PFSK-1 (cell line): Measurements from ENCODE around the gene RYR2.

Experiments
- FOXP2 ChIP-seq: optimal IDR thresholded peaks from 2 replicates; pipeline ENCODE3; 2011; ENCODE audit warnings: borderline replicate concordance, control low read depth, inconsistent platforms; ENCODE audit not compliant: insufficient read depth; ENCODE audit errors: extremely low read length, extremely low read depth
- POLR2AphosphoS5 ChIP-seq: IDR thresholded peaks from 2 replicates; pipeline ENCODE4 v1.6.1; 2012; ENCODE audit warnings: low read depth, mild to moderate bottlenecking, control low read depth, low read length, moderate library complexity
- SIN3A ChIP-seq: IDR thresholded peaks from 2 replicates; pipeline ENCODE4 v1.6.1; 2012; ENCODE audit warnings: mild to moderate bottlenecking, low read length, moderate library complexity, borderline replicate concordance; ENCODE audit not compliant: insufficient read depth
- TAF1 ChIP-seq: IDR thresholded peaks from 2 replicates; pipeline ENCODE4 v1.6.1; 2012; ENCODE audit warnings: low read length, control low read depth, borderline replicate concordance; ENCODE audit not compliant: insufficient read depth
- TF ChIP-seq, protein P1 (sequence below), 2 experiments: IDR thresholded peaks; 2 replicates each; pipeline versions ENCODE4 v1.6.1 to v1.8.0; 2011 to 2012; ENCODE audit warnings: low read depth in 2 of 2, low read length in 2 of 2, control low read depth in 1 of 2, inconsistent platforms in 1 of 2, mild to moderate bottlenecking in 1 of 2, moderate library complexity in 1 of 2; ENCODE audit not compliant: insufficient read depth in 1 of 2

RYR2 gene

DNA sequence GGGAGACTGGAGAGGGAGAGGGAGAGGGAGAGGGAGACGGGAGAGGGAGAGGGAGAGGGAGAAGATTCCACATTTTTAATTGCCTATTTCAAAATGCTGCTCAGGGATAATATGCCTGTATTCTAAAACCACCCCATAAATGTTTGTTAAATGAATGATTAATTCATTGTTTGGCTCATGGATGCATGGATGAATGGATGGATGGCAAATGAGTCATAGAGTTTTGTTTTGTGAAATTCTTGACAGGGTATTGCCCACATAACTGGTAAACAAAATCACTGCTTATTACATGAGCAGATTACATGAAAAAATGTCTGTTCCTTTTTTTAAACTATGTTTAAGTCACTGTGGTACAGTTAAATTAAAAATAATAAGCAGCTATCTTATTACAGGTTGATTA, 628.3 kb downstream of the RYR2 start:
- TF ChIP-seq POLR2AphosphoS5: no peak
- TF ChIP-seq, protein P1, sequence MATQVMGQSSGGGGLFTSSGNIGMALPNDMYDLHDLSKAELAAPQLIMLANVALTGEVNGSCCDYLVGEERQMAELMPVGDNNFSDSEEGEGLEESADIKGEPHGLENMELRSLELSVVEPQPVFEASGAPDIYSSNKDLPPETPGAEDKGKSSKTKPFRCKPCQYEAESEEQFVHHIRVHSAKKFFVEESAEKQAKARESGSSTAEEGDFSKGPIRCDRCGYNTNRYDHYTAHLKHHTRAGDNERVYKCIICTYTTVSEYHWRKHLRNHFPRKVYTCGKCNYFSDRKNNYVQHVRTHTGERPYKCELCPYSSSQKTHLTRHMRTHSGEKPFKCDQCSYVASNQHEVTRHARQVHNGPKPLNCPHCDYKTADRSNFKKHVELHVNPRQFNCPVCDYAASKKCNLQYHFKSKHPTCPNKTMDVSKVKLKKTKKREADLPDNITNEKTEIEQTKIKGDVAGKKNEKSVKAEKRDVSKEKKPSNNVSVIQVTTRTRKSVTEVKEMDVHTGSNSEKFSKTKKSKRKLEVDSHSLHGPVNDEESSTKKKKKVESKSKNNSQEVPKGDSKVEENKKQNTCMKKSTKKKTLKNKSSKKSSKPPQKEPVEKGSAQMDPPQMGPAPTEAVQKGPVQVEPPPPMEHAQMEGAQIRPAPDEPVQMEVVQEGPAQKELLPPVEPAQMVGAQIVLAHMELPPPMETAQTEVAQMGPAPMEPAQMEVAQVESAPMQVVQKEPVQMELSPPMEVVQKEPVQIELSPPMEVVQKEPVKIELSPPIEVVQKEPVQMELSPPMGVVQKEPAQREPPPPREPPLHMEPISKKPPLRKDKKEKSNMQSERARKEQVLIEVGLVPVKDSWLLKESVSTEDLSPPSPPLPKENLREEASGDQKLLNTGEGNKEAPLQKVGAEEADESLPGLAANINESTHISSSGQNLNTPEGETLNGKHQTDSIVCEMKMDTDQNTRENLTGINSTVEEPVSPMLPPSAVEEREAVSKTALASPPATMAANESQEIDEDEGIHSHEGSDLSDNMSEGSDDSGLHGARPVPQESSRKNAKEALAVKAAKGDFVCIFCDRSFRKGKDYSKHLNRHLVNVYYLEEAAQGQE (IDR thresholded peaks at IDR 0.05; ENCODE audit: insufficient read depth in 1 of 2, low read depth in 2 of 2, low read length in 2 of 2): no peak
- TF ChIP-seq SIN3A: no peak
- TF ChIP-seq TAF1: no peak
- TF ChIP-seq FOXP2: no peak

DNA sequence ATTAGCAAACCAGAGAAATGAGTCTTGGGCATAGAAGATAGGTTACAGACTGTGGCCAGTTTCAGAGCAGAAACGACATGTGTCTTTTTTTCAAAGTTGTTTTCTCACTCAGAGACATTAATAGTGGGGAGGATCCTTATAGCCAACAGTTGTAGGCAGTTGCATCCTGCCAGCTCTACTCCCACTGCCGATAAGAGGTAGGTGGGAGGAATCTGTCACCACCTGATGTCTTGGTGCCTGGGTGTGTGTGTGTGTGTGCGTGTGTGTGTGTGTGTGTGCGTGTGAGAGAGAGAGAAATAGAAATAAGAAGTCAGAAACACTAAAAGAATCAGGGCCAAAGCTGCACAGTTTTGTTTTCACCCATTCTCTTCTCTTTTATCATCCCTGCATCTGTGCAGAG, 629.3 kb downstream of the RYR2 start:
- TF ChIP-seq FOXP2 (no peak), TAF1 (no peak), SIN3A (no peak), POLR2AphosphoS5 (no peak)
- TF ChIP-seq, protein P1 (IDR thresholded peaks at IDR 0.05; ENCODE audit: insufficient read depth in 1 of 2, low read depth in 2 of 2, low read length in 2 of 2): no peak

DNA sequence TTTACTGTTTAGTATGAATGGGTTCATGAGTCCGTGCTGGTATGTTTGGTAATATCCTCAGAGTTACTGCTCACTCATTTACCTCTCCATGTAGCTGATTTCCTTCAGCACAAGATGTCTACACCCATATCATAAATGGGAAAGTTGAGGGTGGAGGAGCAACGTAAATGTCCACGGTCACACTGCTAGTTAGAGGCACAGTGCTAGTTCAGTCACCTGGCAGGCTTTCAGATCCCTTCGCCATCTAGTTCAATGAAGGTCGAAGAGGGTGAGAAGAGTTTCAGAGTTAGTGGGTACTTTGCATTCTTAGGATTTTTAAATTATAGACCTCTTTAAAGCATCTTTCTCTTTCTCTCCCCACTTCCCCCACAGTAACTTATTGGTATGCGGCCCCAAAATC, 630.0 kb downstream of the RYR2 start:
- TF ChIP-seq POLR2AphosphoS5 (no peak), TAF1 (no peak), SIN3A (no peak), FOXP2 (no peak)
- TF ChIP-seq, protein P1 (IDR thresholded peaks at IDR 0.05; ENCODE audit: insufficient read depth in 1 of 2, low read depth in 2 of 2, low read length in 2 of 2): no peak

DNA sequence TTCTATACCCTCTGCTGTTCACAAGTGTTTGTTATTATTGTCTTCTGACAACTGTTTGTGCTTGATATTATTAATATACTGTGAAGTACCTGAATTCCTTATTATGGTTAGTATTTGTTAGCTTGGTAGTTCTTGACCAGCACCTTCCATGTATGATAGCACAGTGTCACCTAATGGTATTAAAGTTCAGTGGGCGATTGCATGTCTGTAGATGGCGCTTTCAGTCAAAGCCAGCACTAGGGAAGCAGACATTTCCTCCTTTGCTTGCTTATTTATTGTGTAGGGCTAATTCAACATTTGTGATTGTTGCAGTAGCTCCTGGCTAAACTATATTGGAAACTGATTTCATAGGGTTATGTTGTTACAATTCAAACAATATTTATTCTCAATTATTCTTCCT, 630.8 kb downstream of the RYR2 start:
- TF ChIP-seq TAF1 (no peak), SIN3A (no peak), FOXP2 (no peak)
- TF ChIP-seq, protein P1 (IDR thresholded peaks at IDR 0.05; ENCODE audit: insufficient read depth in 1 of 2, low read depth in 2 of 2, low read length in 2 of 2): no peak

DNA sequence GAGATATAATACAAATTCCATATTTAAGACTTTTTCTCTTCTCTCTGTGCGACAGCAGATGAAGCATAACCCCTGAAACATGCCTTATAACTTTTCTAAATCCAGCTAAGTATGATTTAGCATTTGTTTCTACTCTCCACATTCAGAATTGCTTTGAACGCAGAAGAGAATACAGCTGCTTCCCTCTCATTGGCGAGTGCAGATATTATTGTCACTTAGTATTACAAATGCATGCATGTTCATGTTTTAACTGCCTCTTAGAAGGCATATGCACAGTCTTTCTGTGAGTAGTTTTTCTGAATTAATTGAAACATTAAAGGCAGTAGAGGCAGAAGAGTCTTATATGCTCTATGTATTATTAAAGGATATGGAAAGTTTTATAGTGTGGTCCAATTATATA, 631.6 kb downstream of the RYR2 start:
- no peak for TF ChIP-seq TAF1
- no peak for TF ChIP-seq FOXP2
- TF ChIP-seq POLR2AphosphoS5: no peak
- TF ChIP-seq SIN3A: no peak
- TF ChIP-seq, protein P1 (IDR thresholded peaks at IDR 0.05; ENCODE audit: insufficient read depth in 1 of 2, low read depth in 2 of 2, low read length in 2 of 2): no peak
